SHP77 (cell line): Measurements from ENCODE around the gene REM2.
A peak's percentile ranks its signal among the peaks of the same experiment; 100 is the strongest.
"Not testable (repeated sequence)": the region's sequence is repeated elsewhere in the genome, so short reads cannot be mapped to it uniquely, and the experiment has no call there.

Experiments
- DNase-seq, 2 experiments: peaks; one replicate each; lab custom pipeline; 2025; lab: John Stamatoyannopoulos, UW

The REM2 gene

GRCh38 chr14:22848351-22849164, 34.5 kb upstream of the REM2 start:
- no peak for DNase-seq

GRCh38 chr14:22849212-22849819, 33.7 kb upstream of the REM2 start:
- DNase-seq = no peak

- DNase-seq = no peak
Measured at GRCh38 chr14:22850944-22851764, 31.9 kb upstream of the REM2 start.

- not testable (repeated sequence) for DNase-seq
Measured at GRCh38 chr14:22852178-22852577, 30.8 kb upstream of the REM2 start.

GRCh38 chr14:22852599-22852939, 30.5 kb upstream of the REM2 start:
- no peak for DNase-seq

GRCh38 chr14:22852940-22853767, 29.9 kb upstream of the REM2 start:
- DNase-seq = peak; percentile 71 to 81

- not testable (repeated sequence) for DNase-seq
Measured at GRCh38 chr14:22854296-22854695, 28.7 kb upstream of the REM2 start.

- no peak for DNase-seq
Measured at GRCh38 chr14:22854963-22855724, 27.9 kb upstream of the REM2 start.

GRCh38 chr14:22856428-22856827, 26.6 kb upstream of the REM2 start:
- no peak for DNase-seq

GRCh38 chr14:22860377-22860776, 22.6 kb upstream of the REM2 start:
- not testable (repeated sequence) for DNase-seq

GRCh38 chr14:22861651-22862050, 21.4 kb upstream of the REM2 start:
- no peak for DNase-seq

- DNase-seq = no peak
Measured at GRCh38 chr14:22864979-22865378, 18.0 kb upstream of the REM2 start.

- DNase-seq = no peak
Measured at GRCh38 chr14:22865424-22866405, 17.3 kb upstream of the REM2 start.

- no peak for DNase-seq
Measured at GRCh38 chr14:22866874-22867273, 16.1 kb upstream of the REM2 start.

GRCh38 chr14:22870811-22871223, 12.2 kb upstream of the REM2 start:
- DNase-seq = no peak

GRCh38 chr14:22871224-22872032, 11.6 kb upstream of the REM2 start, which contains the start of gene LRP10:
Gene LRP10 (plus strand): TSS chr14:22871740. CDS start chr14:22872304, 564 bp downstream.
- DNase-seq = peak; percentile 89 to 93

GRCh38 chr14:22872033-22872832, 10.8 kb upstream of the REM2 start:
- peak; percentile 80 to 82 for DNase-seq
